GM12878 (cell line): ENCODE data around the gene GAB3. TPM values are rescaled to one million over a fixed set of nuclear protein-coding genes. Genes with fewer than 3 reads are reported as not detected.
A peak's percentile ranks its signal among the peaks of the same experiment; 100 is the strongest.

Source experiments
- ATAC-seq: fragments of 200-7000 bp; cut with Tn5 transposase; 3 replicates; pipeline ENCODE4 v1.9.1; 2020; ENCODE audit warnings: mild to moderate bottlenecking, moderate library complexity
- BruUV-seq: library from RNA; stranded (reverse); fragments of 400-500 nt; replicated peaks from 2 replicates; lab custom pipeline; 2021; lab: Mats Ljungman, UMichigan
- CTCF ChIA-PET: fragments of 300-600 bp; sonication (Branson Sonifier 250); formaldehyde crosslinking; extraction: SDS; loops from one replicate; lab custom pipeline; 2021; ENCODE audit warnings: inconsistent platforms; lab: Yijun Ruan, JAX
- POLR2A ChIA-PET: fragments of 350-600 bp; formaldehyde crosslinking; extraction: SDS; loops from one replicate; lab custom pipeline; 2021; ENCODE audit warnings: inconsistent platforms; lab: Charles Lee
- RAD21 ChIA-PET: fragments of 300-600 bp; sonication (Branson Sonifier 250); formaldehyde crosslinking; loops from one replicate; lab custom pipeline; 2023; ENCODE audit warnings: antibody characterized with exemption; ENCODE audit not compliant: unreplicated experiment; lab: Charles Lee
- SMC1A ChIA-PET: fragments of 300-600 bp; sonication (Branson Sonifier 250); formaldehyde crosslinking; loops from one replicate; lab custom pipeline; 2023; ENCODE audit not compliant: unreplicated experiment, uncharacterized antibody; lab: Charles Lee
- DNase-seq: peaks from one replicate; pipeline ENCODE4 v3.0.0-alpha.2; 2011; ENCODE audit warnings: low read depth, low spot score
- FAIRE-seq: peaks from 3 replicates; lab custom pipeline; 2011; peaks lifted over from hg19 to GRCh38; lab: Jason Lieb, UNC
- H2AFZ ChIP-seq: 2 replicates; pipeline ENCODE4 v1.6.0; 2011; ENCODE audit warnings: low read depth, low read length, control low read depth; ENCODE audit not compliant: control insufficient read depth
- H3K27ac ChIP-seq: 2 replicates; pipeline ENCODE4 v1.5.1; 2011; ENCODE audit warnings: control low read depth; ENCODE audit not compliant: control insufficient read depth, insufficient read depth
- H3K27me3 ChIP-seq, 2 experiments: replicated peaks in 1 of 2; 2 replicates each; pipeline versions ENCODE4 v1.6.0 to v1.6.1; 2011; ENCODE audit warnings: low read length in 1 of 2; ENCODE audit not compliant: control insufficient read depth in 2 of 2, insufficient read depth in 2 of 2
- H3K36me3 ChIP-seq, 2 experiments: 2 replicates each; pipeline ENCODE4 v1.5.1; 2011; ENCODE audit warnings: low read length in 1 of 2; ENCODE audit not compliant: control insufficient read depth in 2 of 2, insufficient read depth in 2 of 2
- H3K4me1 ChIP-seq: 2 replicates; pipeline ENCODE4 v1.6.1; 2011; ENCODE audit warnings: mild to moderate bottlenecking, low read length, moderate library complexity, mixed read lengths; ENCODE audit not compliant: control insufficient read depth, insufficient read depth
- H3K4me2 ChIP-seq: 2 replicates; pipeline ENCODE4 v1.6.0; 2011; ENCODE audit warnings: control low read depth; ENCODE audit not compliant: control insufficient read depth, insufficient read depth
- H3K4me3 ChIP-seq: fragments of 200-600 bp; sonication (generic); 2 replicates; pipeline ENCODE4 v1.5.1; 2016
- H3K79me2 ChIP-seq: 2 replicates; pipeline ENCODE4 v1.6.0; 2011; ENCODE audit warnings: low read length; ENCODE audit not compliant: control insufficient read depth, insufficient read depth
- H3K9ac ChIP-seq: 2 replicates; pipeline ENCODE4 v1.8.0; 2011; ENCODE audit warnings: low read length, control low read depth, mixed read lengths; ENCODE audit not compliant: control insufficient read depth, insufficient read depth
- H3K9me3 ChIP-seq: replicated peaks from 3 replicates; pipeline ENCODE4 v1.5.1; 2011; ENCODE audit warnings: mild to moderate bottlenecking, low read length; ENCODE audit not compliant: control insufficient read depth, insufficient read depth
- H4K20me1 ChIP-seq: 2 replicates; pipeline ENCODE4 v1.6.0; 2011; ENCODE audit not compliant: control insufficient read depth, insufficient read depth
- ATF3 ChIP-seq: IDR thresholded peaks from 2 replicates; pipeline ENCODE4 v1.6.1; 2011; ENCODE audit warnings: low read depth, mild to moderate bottlenecking, low read length, moderate library complexity, borderline replicate concordance; ENCODE audit errors: extremely low read depth
- CBFB ChIP-seq: IDR thresholded peaks from 2 replicates; pipeline ENCODE4 v1.6.1; 2016; ENCODE audit warnings: antibody characterized with exemption, low read depth
- CREB1 ChIP-seq: IDR thresholded peaks from 2 replicates; pipeline ENCODE4 v1.6.1; 2012; ENCODE audit warnings: low read depth, mild to moderate bottlenecking, inconsistent platforms
- NFYB ChIP-seq: IDR thresholded peaks from 2 replicates; pipeline ENCODE4 v1.6.1; 2011; ENCODE audit warnings: low read depth, mild to moderate bottlenecking, low read length, improper control_type of control experiment, moderate library complexity; ENCODE audit not compliant: insufficient read depth
- PKNOX1 ChIP-seq: fragments of 450-650 bp; IDR thresholded peaks from 2 replicates; pipeline ENCODE4 v1.6.1; 2016; ENCODE audit warnings: mild to moderate bottlenecking
- RAD21 ChIP-seq: IDR thresholded peaks from 2 replicates; pipeline ENCODE4 v1.6.1; 2011; ENCODE audit warnings: mild to moderate bottlenecking, low read depth, low read length, moderate library complexity; ENCODE audit not compliant: insufficient read depth
- REST ChIP-seq: IDR thresholded peaks from 2 replicates; pipeline ENCODE4 v1.6.1; 2012; ENCODE audit warnings: mild to moderate bottlenecking, low read depth, low read length
- SIX5 ChIP-seq: IDR thresholded peaks from 2 replicates; pipeline ENCODE4 v1.6.1; 2011; ENCODE audit warnings: mild to moderate bottlenecking, low read depth, low read length, moderate library complexity; ENCODE audit not compliant: severe bottlenecking
- SMAD1 ChIP-seq: fragments of 450-650 bp; IDR thresholded peaks from 2 replicates; pipeline ENCODE4 v1.6.1; 2018; ENCODE audit warnings: mild to moderate bottlenecking, low read depth; ENCODE audit not compliant: partially characterized antibody
- SPI1 ChIP-seq: IDR thresholded peaks from 2 replicates; pipeline ENCODE4 v1.6.1; 2011; ENCODE audit warnings: low read depth, mild to moderate bottlenecking, low read length, moderate library complexity, borderline replicate concordance; ENCODE audit not compliant: insufficient read depth
- TCF12 ChIP-seq: IDR thresholded peaks from 2 replicates; pipeline ENCODE4 v1.6.1; 2011; ENCODE audit warnings: low read depth, mild to moderate bottlenecking, low read length
- WGBS: methylation state at CpG from one replicate; pipeline ENCODE4 v1.1.6; 2016; ENCODE audit warnings: low lambda C conversion rate; ENCODE audit not compliant: insufficient replicate concordance, insufficient coverage; ENCODE audit errors: missing lambda C conversion rate; 5-methylcytosine and 5-hydroxymethylcytosine counted together
- in situ Hi-C: fragments of 300-500 bp; cut with MboI; formaldehyde crosslinking; loops from 9 replicates; pipeline ENCODE4 v1.14.3; 2018; ENCODE audit warnings: mixed read lengths
- intact Hi-C: fragments of 100-400 bp; cut with micrococcal nuclease; formaldehyde crosslinking; loops from one replicate; pipeline ENCODE4 v1.14.2; 2022; ENCODE audit not compliant: unreplicated experiment
- polyA plus RNA-seq, 11 experiments: library from polyadenylated mRNA; depleted of rRNA in 4 of 11; unstranded in 6 of 11; stranded (reverse) in 5 of 11; fragments of >200 nt; fragmentation: Nextera tagmentation in 4 of 11; fragmentation: Illumina TruSeq in 1 of 11; extraction: Ambion mirVana in 4 of 11; extraction: Trizol in 1 of 11; gene quantifications; 1 replicate in 1 of 11; 2 replicates in 10 of 11; pipeline versions ENCODE4 v1.2.1 to v1.2.3, GENCODE V29; 2011 to 2016; ENCODE audit warnings: inconsistent platforms in 2 of 11, missing spikeins in 2 of 11, low read depth in 1 of 11
- total RNA-seq, 4 experiments: library from RNA; depleted of rRNA in 3 of 4; stranded (reverse); fragments of >200 nt in 3 of 4; fragmentation: Illumina TruSeq in 1 of 4; extraction: Trizol in 1 of 4; gene quantifications; 2 replicates each; pipeline versions ENCODE4 v1.2.1 to v1.2.3, GENCODE V29; 2013 to 2021

Gene GAB3
- total and polyA plus RNA-seq, 10 of the 15 experiments (the other 5 are each of a cell fraction or from before 2014, with no cell fraction given) = 0.10 to 2.0 (median 0.85) TPM

GRCh38 chrX:154661170-154661569 lies 89.7 kb downstream of the GAB3 start:
- Histone ChIP-seq H2AFZ (no peak overlapping the region), H4K20me1 (no peaks in the 10 kb centered on the region), H3K27ac (no peak overlapping the region), H3K27me3 (no peaks in the 10 kb centered on the region), H3K4me3 (no peak overlapping the region), H3K4me1 (no peaks in the 10 kb centered on the region), H3K36me3 (no peaks in the 10 kb centered on the region), H3K9me3 (peaks cover 2% of the 10 kb centered on the region; the same call in 2 of the 3 replicates), H3K4me2 (no peak overlapping the region), H3K79me2 (no peaks in the 10 kb centered on the region), H3K9ac (no peak overlapping the region)
- intact Hi-C loops = no loop called here
- DNase-seq (no peak), ATAC-seq (no peak; the same call in 2 of the 3 replicates), FAIRE-seq (peak; percentile 13)
- ChIA-PET SMC1A (no interaction called here), POLR2A (no interaction called here), CTCF (no interaction called here), RAD21 (no interaction called here)
- BruUV-seq = no TSS peak
- WGBS = 48% methylated on average over 4 of the region's 4 CpGs
- in situ Hi-C loops = no loop called here
- TF ChIP-seq SMAD1 = no peak
- 0 out of 2 replicates have a peak, but pooled peaks have one; percentile 18 for TF ChIP-seq PKNOX1

- ATAC-seq (no peak), FAIRE-seq (no peak), DNase-seq (no peak)
- WGBS = 26% methylated on average over 6 of the region's 6 CpGs
- H3K9ac ChIP-seq = no peak overlapping the region
- H3K4me3 ChIP-seq = no peak overlapping the region
- in situ Hi-C loops (no loop called here), intact Hi-C loops (no loop called here)
- no peaks in the 10 kb centered on the region for H4K20me1 ChIP-seq
- H3K9me3 ChIP-seq = peaks cover 2% of the 10 kb centered on the region; the same call in 2 of the 3 replicates
- no peaks in the 10 kb centered on the region for H3K36me3 ChIP-seq
- ChIA-PET SMC1A (no interaction called here), POLR2A (no interaction called here), RAD21 (no interaction called here), CTCF (no interaction called here)
- H3K27me3 ChIP-seq = no peaks in the 10 kb centered on the region
- BruUV-seq = no TSS peak
- no peak overlapping the region for H3K4me2 ChIP-seq
- no peaks in the 10 kb centered on the region for H3K79me2 ChIP-seq
- no peak overlapping the region for H3K27ac ChIP-seq
- H3K4me1 ChIP-seq = no peaks in the 10 kb centered on the region
- no peak overlapping the region for H2AFZ ChIP-seq
- TF ChIP-seq TCF12 (no peak), CBFB (no peak), RAD21 (no peak), ATF3 (no peak), CREB1 (no peak), REST (no peak), SIX5 (no peak), SPI1 (no peak), NFYB (no peak)
Measured at GRCh38 chrX:154660541-154660940, 90.3 kb downstream of the GAB3 start.
